Measurements from ENCODE around the gene ZNF654. TPM values are rescaled to one million over a fixed set of nuclear protein-coding genes. Genes with fewer than 3 reads are reported as not detected.
A peak's percentile ranks its signal among the peaks of the same experiment; 100 is the strongest.

The ZNF654 gene
- total and polyA plus RNA-seq, 9 of the 15 experiments (the other 6 are each of a cell fraction or from before 2014, with no cell fraction given) = 2.4 to 8.6 (median 5.1) TPM

- Histone ChIP-seq H3K36me3 (ENCODE audit: control insufficient read depth, insufficient read depth, low read length) (0 out of 3 replicates have a peak, but pooled peaks cover 3% of the 10 kb centered on the region), H2AFZ (ENCODE audit: low read depth, low read length) (no peak overlapping the region), H3K4me3 (no peak overlapping the region), H3K27me3 (ENCODE audit: control insufficient read depth in 2 of 2, insufficient read depth in 2 of 2, low read length in 2 of 2) (no peaks in the 10 kb centered on the region), H4K20me1 (replicated peaks; ENCODE audit: control insufficient read depth, insufficient read depth, low read length) (no peaks in the 10 kb centered on the region; the same call in 1 of the 2 replicates), H3K27ac (ENCODE audit: extremely low read depth, low read depth, low read length) (peak overlapping the region; percentile 29; the same call in 1 of the 3 replicates), H3K79me2 (ENCODE audit: control insufficient read depth, insufficient read depth, low read length) (peaks cover 90% of the 10 kb centered on the region), H3K4me1 (replicated peaks in 1 of 2; ENCODE audit: control insufficient read depth in 2 of 2, insufficient read depth in 2 of 2, low read length in 2 of 2) (peaks cover 3 to 22% of the 10 kb centered on the region in 2 experiments; a peak in 4 of 5 replicates), H3K9ac (ENCODE audit: insufficient read depth in 1 of 2, low read depth in 2 of 2, low read length in 2 of 2) (0 out of 4 replicates have a peak overlapping the region, but pooled peaks of 1 of the 2 experiments have one; percentile 0), H3K9me3 (replicated peaks; ENCODE audit: control insufficient read depth, insufficient read depth, low read depth, low read length) (no peaks in the 10 kb centered on the region), H3K4me2 (ENCODE audit: insufficient read depth, low read length) (peak overlapping the region; percentile 9; the same call in 1 of the 2 replicates), H3K9me1 (ENCODE audit: control insufficient read depth, insufficient read depth, low read length) (no peaks in the 10 kb centered on the region)
- TF ChIP-seq CC2D1A (IDR thresholded peaks at IDR 0.05) = no peak
- no peak for TF ChIP-seq ZBTB43 (CRISPR knock-in tag; IDR thresholded peaks at IDR 0.05)
- no peak for TF ChIP-seq MBD1 (CRISPR knock-in tag; IDR thresholded peaks at IDR 0.05)
- TF ChIP-seq ZNF407 (IDR thresholded peaks at IDR 0.05; ENCODE audit: low read depth) = no peak
- no peak for TF ChIP-seq HSF4 (CRISPR knock-in tag; IDR thresholded peaks at IDR 0.05; ENCODE audit: borderline replicate concordance)
- TF ChIP-seq CCNT2 (IDR thresholded peaks at IDR 0.05; ENCODE audit: borderline replicate concordance, extremely low read depth, insufficient read length, low read depth, low read length) = no peak
- TF ChIP-seq ZNF197 (CRISPR knock-in tag; IDR thresholded peaks at IDR 0.05; ENCODE audit: low read depth) = no peak
- TF ChIP-seq ETV5 (CRISPR knock-in tag; IDR thresholded peaks at IDR 0.05; ENCODE audit: low read depth) = no peak
- ATAC-seq (peak; percentile 58), DNase-seq (ENCODE audit: extremely low read depth in 1 of 4, low spot score in 3 of 4) (no peak), FAIRE-seq (no peak)
- in situ Hi-C loops (cut with MboI) = no loop called here
- ChIA-PET CTCF (ENCODE audit: low intra/inter-chr PET ratio) (no interaction called here), POLR2A (interaction anchor here (1.0 kb wide), 1 partner anchor 9 kb away, joined by 3 read pairs; no protein-coding TSS in a partner anchor)
- BruUV-seq (replicated peaks) = no TSS peak
- intact Hi-C loops (cut with micrococcal nuclease) = no loop called here
- 57% methylated on average over 2 of the region's 2 CpGs for WGBS (ENCODE audit: insufficient coverage, low coverage, missing lambda C conversion rate)
These were observed 16.0 kb downstream of the ZNF654 start for GRCh38 chr3:88075072-88075471.

Data from K562 (cell line).